Prostate gland (tissue), 2 donors: Measurements from ENCODE around the gene ALG14. TPM values are rescaled to one million over a fixed set of nuclear protein-coding genes. Genes with fewer than 3 reads are reported as not detected.

ENCODE experiments used
- DNase-seq: peaks from one replicate; pipeline ENCODE4 v3.0.0-alpha.2; 2019; ENCODE audit warnings: low spot score
- H3K27ac ChIP-seq, 2 donors: fragments of 200-600 bp; sonication (generic); 2 replicates each; pipeline ENCODE4 v1.5.1; 2017 to 2019
- H3K27me3 ChIP-seq: fragments of 200-600 bp; sonication (generic); replicated peaks from 2 replicates; pipeline ENCODE4 v1.5.1; 2019; ENCODE audit not compliant: insufficient read depth
- H3K36me3 ChIP-seq, 2 donors: fragments of 200-600 bp; sonication (generic); 1 replicate in 1 of 2; 2 replicates in 1 of 2; pipeline versions ENCODE4 v1.5.1 to v1.8.1; 2017 to 2019
- H3K4me1 ChIP-seq: fragments of 200-600 bp; sonication (generic); replicated peaks from 2 replicates; pipeline ENCODE4 v1.5.1; 2019
- H3K4me3 ChIP-seq, 2 donors: fragments of 200-600 bp; sonication (generic); 2 replicates each; pipeline ENCODE4 v1.5.1; 2017 to 2019
- H3K9me3 ChIP-seq: fragments of 200-600 bp; sonication (generic); 2 replicates; pipeline ENCODE4 v1.5.1; 2017
- CTCF ChIP-seq, 4 experiments: fragments of 200-600 bp in 2 of 4; fragments of 450-650 bp in 2 of 4; sonication (generic) in 2 of 4; IDR thresholded peaks; 1 replicate in 3 of 4; 2 replicates in 1 of 4; pipeline ENCODE4 v1.5.1; 2016 to 2019; ENCODE audit warnings: antibody characterized with exemption in 4 of 4, mild to moderate bottlenecking in 2 of 4, moderate library complexity in 2 of 4
- POLR2A ChIP-seq: fragments of 450-650 bp; IDR thresholded peaks from one replicate; pipeline ENCODE4 v1.6.1; 2016; ENCODE audit warnings: antibody characterized with exemption, mild to moderate bottlenecking
- POLR2AphosphoS5 ChIP-seq: sonication (generic); formaldehyde crosslinking; IDR thresholded peaks from one replicate; pipeline ENCODE4 v1.6.1; 2017; ENCODE audit warnings: antibody characterized with exemption
- WGBS: methylation state at CpG from one replicate; pipeline ENCODE4 v1.1.5; 2018; 5-methylcytosine and 5-hydroxymethylcytosine counted together
- intact Hi-C: fragments of 100-400 bp; cut with DNase I; formaldehyde crosslinking; loops from one replicate; pipeline ENCODE4 v1.14.2; 2022
- total RNA-seq, 2 donors: library from RNA; depleted of rRNA; stranded (reverse); fragments of >200 nt; gene quantifications; one replicate each; pipeline ENCODE4 v1.1.0, GENCODE V29; 2016

The ALG14 gene
- total RNA-seq, 2 donors from 2014 or later, result 2.0 to 2.3 TPM

GRCh38 chr1:94981575-94981973, 91.2 kb downstream of the ALG14 start:
- no peak for TF ChIP-seq POLR2A
- TF ChIP-seq POLR2AphosphoS5, result no peak
- TF ChIP-seq CTCF (IDR thresholded peaks at IDR 0.05), result no peak
- H3K4me3 ChIP-seq, result no peak overlapping the region
- no peaks in the 10 kb centered on the region for H3K4me1 ChIP-seq
- no peaks in the 10 kb centered on the region for H3K36me3 ChIP-seq
- intact Hi-C loops, result no loop called here
- H3K27ac ChIP-seq, result no peak overlapping the region
- H3K9me3 ChIP-seq, result no peaks in the 10 kb centered on the region
- H3K27me3 ChIP-seq, result no peaks in the 10 kb centered on the region
- 85% methylated on average over 1 of the region's 1 CpG for WGBS
- no peak for DNase-seq

- TF ChIP-seq CTCF (IDR thresholded peaks at IDR 0.05), result no peak
- TF ChIP-seq POLR2A, result no peak
- no peak for TF ChIP-seq POLR2AphosphoS5
- intact Hi-C loops, result no loop called here
- no peaks in the 10 kb centered on the region for H3K9me3 ChIP-seq
- 72% methylated on average over 6 of the region's 6 CpGs for WGBS
- no peak for DNase-seq
- H3K27ac ChIP-seq, result peak overlapping the region; percentile 6 to 13
- H3K4me3 ChIP-seq, result no peak overlapping the region
- no peaks in the 10 kb centered on the region for H3K4me1 ChIP-seq
- no peaks in the 10 kb centered on the region for H3K27me3 ChIP-seq
- H3K36me3 ChIP-seq, result no peaks in the 10 kb centered on the region
Observed at GRCh38 chr1:94980582-94981574, 91.9 kb downstream of the ALG14 start.

- no peak overlapping the region for H3K4me3 ChIP-seq
- peak overlapping the region in 1 of 2 donors; percentile 26 for H3K27ac ChIP-seq
- no peak for DNase-seq
- H3K4me1 ChIP-seq, result no peaks in the 10 kb centered on the region
- H3K36me3 ChIP-seq, result no peaks in the 10 kb centered on the region
- peak; percentile 16 for TF ChIP-seq POLR2AphosphoS5
- no peak for TF ChIP-seq CTCF (IDR thresholded peaks at IDR 0.05)
- 64% methylated on average over 9 of the region's 9 CpGs for WGBS
- H3K27me3 ChIP-seq, result no peaks in the 10 kb centered on the region
- no peaks in the 10 kb centered on the region for H3K9me3 ChIP-seq
- intact Hi-C loops, result no loop called here
Observed at GRCh38 chr1:94979656-94980581, 92.8 kb downstream of the ALG14 start.

- H3K27me3 ChIP-seq, result no peaks in the 10 kb centered on the region
- intact Hi-C loops, result no loop called here
- H3K4me3 ChIP-seq, result no peak overlapping the region
- no peak for DNase-seq
- TF ChIP-seq POLR2AphosphoS5 (no peak), POLR2A (no peak), CTCF (IDR thresholded peaks at IDR 0.05) (no peak)
- no peaks in the 10 kb centered on the region for H3K36me3 ChIP-seq
- no peak overlapping the region for H3K27ac ChIP-seq
- 91% methylated on average over 5 of the region's 5 CpGs for WGBS
- no peaks in the 10 kb centered on the region for H3K4me1 ChIP-seq
- no peaks in the 10 kb centered on the region for H3K9me3 ChIP-seq
Observed at GRCh38 chr1:94979131-94979530, 93.6 kb downstream of the ALG14 start.
